Peyer's patch (tissue), 4 donors: ENCODE measurements around the gene NLGN1. TPM values are rescaled to one million over a fixed set of nuclear protein-coding genes. Genes with fewer than 3 reads are reported as not detected.

ENCODE experiments used
- DNase-seq, 3 donors: peaks; one replicate each; pipeline ENCODE4 v3.0.0-alpha.2; 2017 to 2019
- H3K27ac ChIP-seq, 4 donors: fragments of 200-600 bp; sonication (generic); one replicate each; pipeline ENCODE4 v1.5.1; 2016 to 2019
- H3K27me3 ChIP-seq, 2 donors: fragments of 200-600 bp; sonication (generic); one replicate each; pipeline ENCODE4 v1.5.1; 2019
- H3K36me3 ChIP-seq, 3 donors: fragments of 200-600 bp; sonication (generic); one replicate each; pipeline ENCODE4 v1.5.1; 2016 to 2019
- H3K4me1 ChIP-seq, 4 donors: fragments of 200-600 bp; sonication (generic); one replicate each; pipeline ENCODE4 v1.5.1; 2016 to 2019
- H3K4me3 ChIP-seq, 4 donors: fragments of 200-600 bp; sonication (generic); 1 replicate in 3 of 4; 2 replicates in 1 of 4; pipeline ENCODE4 v1.5.1; 2016 to 2019; ENCODE audit warnings: mild to moderate bottlenecking in 1 of 4
- H3K9me3 ChIP-seq, 4 donors: fragments of 200-600 bp; sonication (generic); one replicate each; pipeline ENCODE4 v1.5.1; 2016 to 2019; ENCODE audit warnings: mild to moderate bottlenecking in 1 of 4
- CTCF ChIP-seq, 6 experiments: fragments of 450-650 bp in 4 of 6; fragments of 200-600 bp in 2 of 6; sonication (generic) in 1 of 6; IDR thresholded peaks; one replicate each; pipeline ENCODE4 v1.5.1; 2017 to 2019; ENCODE audit warnings: antibody characterized with exemption in 6 of 6, mild to moderate bottlenecking in 3 of 6, moderate library complexity in 1 of 6
- POLR2A ChIP-seq, 2 donors: fragments of 450-650 bp; IDR thresholded peaks; one replicate each; pipeline ENCODE4 v1.5.1; 2017; ENCODE audit warnings: antibody characterized with exemption in 2 of 2, mild to moderate bottlenecking in 2 of 2, moderate library complexity in 2 of 2
- total RNA-seq, 4 donors: library from RNA; depleted of rRNA; stranded (reverse); fragments of >200 nt; gene quantifications; one replicate each; pipeline ENCODE4 v1.1.0, GENCODE V29; 2016

Gene NLGN1
- total RNA-seq, 4 donors from 2014 or later = 0.18 to 3.3 (median 1.3) TPM

- H3K9me3 ChIP-seq = no peaks in the 10 kb centered on the region
- no peaks in the 10 kb centered on the region for H3K36me3 ChIP-seq
- no peaks in the 10 kb centered on the region for H3K27me3 ChIP-seq
- no peak for DNase-seq
- no peak overlapping the region for H3K27ac ChIP-seq
- TF ChIP-seq CTCF (IDR thresholded peaks at IDR 0.05) (no peak), POLR2A (IDR thresholded peaks at IDR 0.05) (no peak)
- no peak overlapping the region for H3K4me3 ChIP-seq
- H3K4me1 ChIP-seq = no peaks in the 10 kb centered on the region
Measured at GRCh38 chr3:174322789-174323188, 925.2 kb downstream of the NLGN1 start.

GRCh38 chr3:174325171-174325570 lies 927.6 kb downstream of the NLGN1 start:
- Histone ChIP-seq H3K36me3 (no peaks in the 10 kb centered on the region), H3K4me3 (no peak overlapping the region), H3K27ac (no peak overlapping the region), H3K27me3 (no peaks in the 10 kb centered on the region), H3K9me3 (no peaks in the 10 kb centered on the region), H3K4me1 (no peaks in the 10 kb centered on the region)
- no peak for TF ChIP-seq CTCF (IDR thresholded peaks at IDR 0.05)
- TF ChIP-seq POLR2A (IDR thresholded peaks at IDR 0.05) = no peak
- DNase-seq = no peak

- no peaks in the 10 kb centered on the region for H3K27me3 ChIP-seq
- H3K4me3 ChIP-seq = no peak overlapping the region
- no peak overlapping the region for H3K27ac ChIP-seq
- DNase-seq = no peak
- no peak for TF ChIP-seq CTCF (IDR thresholded peaks at IDR 0.05)
- TF ChIP-seq POLR2A (IDR thresholded peaks at IDR 0.05) = no peak
- no peaks in the 10 kb centered on the region for H3K9me3 ChIP-seq
- H3K36me3 ChIP-seq = no peaks in the 10 kb centered on the region
- H3K4me1 ChIP-seq = no peaks in the 10 kb centered on the region
Measured at GRCh38 chr3:174325834-174326700, 928.5 kb downstream of the NLGN1 start.

GRCh38 chr3:174329321-174329720 lies 931.8 kb downstream of the NLGN1 start:
- H3K4me1 ChIP-seq = no peaks in the 10 kb centered on the region

GRCh38 chr3:174330303-174330702 lies 932.8 kb downstream of the NLGN1 start:
- no peak overlapping the region for H3K27ac ChIP-seq
- H3K36me3 ChIP-seq = no peaks in the 10 kb centered on the region
- H3K9me3 ChIP-seq = no peaks in the 10 kb centered on the region
- H3K27me3 ChIP-seq = no peaks in the 10 kb centered on the region
- no peak for DNase-seq
- no peaks in the 10 kb centered on the region for H3K4me1 ChIP-seq
- TF ChIP-seq CTCF (IDR thresholded peaks at IDR 0.05) (no peak), POLR2A (IDR thresholded peaks at IDR 0.05) (no peak)
- H3K4me3 ChIP-seq = no peak overlapping the region

More at GRCh38 chr3:174329321-174329720, 931.8 kb downstream of the NLGN1 start:
- no peak overlapping the region for H3K27ac ChIP-seq
- H3K27me3 ChIP-seq = no peaks in the 10 kb centered on the region
- no peak for TF ChIP-seq CTCF (IDR thresholded peaks at IDR 0.05)
- TF ChIP-seq POLR2A (IDR thresholded peaks at IDR 0.05) = no peak
- DNase-seq = no peak
- no peak overlapping the region for H3K4me3 ChIP-seq
- H3K9me3 ChIP-seq = no peaks in the 10 kb centered on the region
- H3K36me3 ChIP-seq = no peaks in the 10 kb centered on the region
